ENCODE measurements around the gene ATP13A3.

Gene ATP13A3

DNA sequence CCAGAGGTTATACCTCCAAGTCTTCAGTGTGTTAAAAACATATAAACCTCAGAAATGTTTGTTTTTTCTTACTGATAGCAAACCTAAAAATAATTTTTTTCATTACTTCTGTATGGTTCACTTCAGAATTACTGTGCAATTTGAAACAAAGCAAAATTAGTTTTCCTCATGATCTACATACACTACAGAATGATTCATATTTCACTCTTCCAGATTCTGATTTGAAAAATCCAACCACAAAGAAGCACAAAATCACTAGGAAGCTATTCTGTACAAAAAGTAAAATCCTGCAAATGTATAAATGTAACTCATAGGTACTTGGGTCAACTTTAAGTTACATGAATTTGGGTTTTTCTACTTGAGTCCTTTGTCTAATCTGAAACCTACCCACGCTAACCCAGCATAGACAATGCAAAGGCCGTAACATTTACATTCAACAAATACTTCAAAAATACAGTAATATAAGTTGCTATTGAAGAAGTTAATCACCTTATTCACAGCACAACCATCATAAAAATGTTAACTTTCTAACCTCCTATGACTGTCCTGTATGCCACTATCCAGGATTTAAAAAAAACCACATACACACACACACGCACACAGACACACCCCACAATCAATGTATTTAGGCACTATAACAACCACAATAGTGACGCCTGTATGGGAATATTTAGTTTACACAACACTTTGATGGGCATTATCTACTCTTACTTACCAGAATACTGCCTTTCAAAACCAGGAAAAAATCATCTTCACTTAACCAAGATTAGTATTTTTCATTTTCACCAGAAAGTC, 11.5 kb downstream of the ATP13A3 start:
- no peak for DNase-seq (ENCODE audit: low read depth)

DNA sequence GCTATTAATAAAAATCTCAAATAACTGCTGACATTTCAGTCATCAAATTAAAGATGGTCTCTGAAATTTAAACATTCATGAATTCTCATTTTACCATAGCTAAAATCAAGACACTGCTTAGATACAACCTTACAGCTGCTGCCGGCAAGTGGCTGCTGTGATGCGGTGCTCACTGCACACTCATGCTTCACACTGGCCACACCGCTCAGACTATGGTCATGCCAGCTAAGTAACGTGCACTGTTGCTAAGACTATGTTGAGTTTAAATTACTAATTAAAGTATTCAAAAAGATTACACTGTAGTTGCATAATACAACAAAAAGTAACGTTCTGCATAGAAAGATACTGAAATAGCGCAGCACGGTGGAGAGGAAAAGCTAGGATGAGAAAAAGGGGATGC, 12.1 kb downstream of the ATP13A3 start:
- no peak for DNase-seq (ENCODE audit: low read depth)

DNA sequence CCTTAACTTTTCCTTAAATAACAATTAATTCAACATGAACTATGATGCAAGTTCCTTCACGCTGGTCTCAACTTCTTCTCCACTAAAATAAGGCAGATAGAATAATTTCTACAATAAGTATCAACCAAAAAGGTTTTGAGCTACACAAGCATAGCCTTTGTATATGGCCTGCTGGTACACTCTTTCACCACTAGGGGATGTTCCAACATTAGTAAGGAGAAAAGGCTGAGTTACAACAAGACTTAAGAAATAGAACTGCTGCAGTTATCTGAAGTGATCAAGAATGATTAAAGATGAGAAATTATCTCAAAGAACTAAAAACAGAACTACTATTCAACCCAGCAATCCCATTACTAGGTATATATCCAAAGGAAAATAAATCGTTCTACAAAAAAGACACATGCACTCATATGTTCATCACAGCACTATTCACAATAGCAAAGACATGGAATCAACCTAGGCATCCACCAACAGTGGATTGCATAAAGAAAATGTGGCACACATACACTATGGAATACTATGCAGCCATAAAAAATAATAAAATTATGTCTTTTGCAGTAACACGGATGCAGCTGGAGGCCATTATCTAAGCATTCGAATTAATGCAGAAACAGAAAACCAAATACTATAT, 14.4 kb downstream of the ATP13A3 start:
- no peak for DNase-seq (ENCODE audit: low read depth)

DNA sequence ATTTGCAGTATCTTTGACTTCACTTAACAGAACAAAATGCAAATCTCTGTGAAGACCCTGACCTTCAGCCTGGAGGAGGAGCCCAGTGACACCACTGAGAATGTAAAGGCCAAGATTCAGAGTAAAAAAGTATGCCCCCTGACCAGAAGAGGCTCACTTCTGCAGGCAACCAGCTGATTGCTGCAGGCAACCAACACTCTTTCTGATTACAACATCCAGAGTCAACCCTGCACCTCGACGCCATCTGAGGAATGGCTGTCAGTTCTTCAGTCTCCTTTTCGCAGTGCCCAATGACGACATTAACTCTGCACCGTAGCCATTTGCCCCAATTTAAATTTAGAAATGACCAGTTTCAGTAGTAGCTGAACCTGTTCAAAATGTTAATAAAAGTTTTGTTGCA, 14.9 kb downstream of the ATP13A3 start:
- no peak for DNase-seq (ENCODE audit: low read depth)

DNA sequence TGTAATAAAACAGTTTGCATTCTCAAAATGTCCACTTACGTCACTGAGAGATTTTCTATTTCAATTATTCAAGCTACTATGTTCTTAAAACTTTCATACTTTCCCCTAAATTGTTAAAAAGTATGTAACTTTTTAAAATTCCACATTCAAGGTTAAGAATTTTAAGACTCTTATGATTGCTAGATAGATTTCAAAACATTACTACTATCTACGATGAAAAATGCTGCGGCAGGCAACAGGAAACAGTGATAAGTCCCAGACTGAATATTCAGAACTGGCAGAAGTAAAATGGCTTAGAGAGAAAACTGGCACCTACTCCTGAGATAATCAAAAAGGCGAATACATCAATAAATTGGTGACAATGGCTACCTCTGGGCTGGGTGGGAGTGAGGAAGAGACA, 16.2 kb downstream of the ATP13A3 start:
- DNase-seq (ENCODE audit: low read depth): no peak

DNA sequence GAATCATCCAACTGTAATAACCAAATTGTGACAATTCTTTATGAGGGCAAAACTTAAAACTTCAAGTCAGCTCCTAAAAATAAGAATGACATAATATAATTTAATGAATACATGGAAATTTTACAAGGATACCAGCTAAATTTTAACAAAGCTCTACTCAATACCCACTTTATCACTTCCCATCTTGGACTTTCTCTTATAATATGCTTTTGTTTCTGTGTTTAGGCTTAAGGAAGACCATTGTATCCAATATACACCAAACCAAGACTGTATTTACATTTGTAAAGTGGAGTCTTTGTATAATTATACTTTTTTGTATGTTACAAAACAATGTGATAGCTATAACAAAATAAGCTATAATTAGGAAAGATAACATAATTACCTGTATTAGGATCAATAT, 16.8 kb downstream of the ATP13A3 start:
- no peak for DNase-seq (ENCODE audit: low read depth)

DNA sequence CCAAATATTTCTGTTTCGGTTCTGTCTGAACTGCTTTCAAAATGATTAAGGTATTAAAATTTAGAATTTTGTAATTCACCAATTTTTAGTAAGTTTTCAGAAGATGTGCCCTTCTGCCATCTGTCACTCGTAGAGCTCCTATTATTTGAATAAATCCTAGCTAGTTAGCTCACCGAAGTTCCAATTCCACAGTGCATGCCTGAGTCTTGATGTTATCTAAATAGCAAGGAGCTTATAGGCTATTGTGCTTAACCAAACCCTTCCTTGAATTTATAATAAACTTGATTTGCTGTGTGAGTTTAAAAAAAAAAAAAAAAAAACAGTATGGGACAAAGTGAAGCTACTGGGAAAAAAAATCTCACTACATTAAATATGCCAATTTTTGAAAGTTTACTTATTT, 18.7 kb downstream of the ATP13A3 start:
- DNase-seq (ENCODE audit: low read depth): no peak

DNA sequence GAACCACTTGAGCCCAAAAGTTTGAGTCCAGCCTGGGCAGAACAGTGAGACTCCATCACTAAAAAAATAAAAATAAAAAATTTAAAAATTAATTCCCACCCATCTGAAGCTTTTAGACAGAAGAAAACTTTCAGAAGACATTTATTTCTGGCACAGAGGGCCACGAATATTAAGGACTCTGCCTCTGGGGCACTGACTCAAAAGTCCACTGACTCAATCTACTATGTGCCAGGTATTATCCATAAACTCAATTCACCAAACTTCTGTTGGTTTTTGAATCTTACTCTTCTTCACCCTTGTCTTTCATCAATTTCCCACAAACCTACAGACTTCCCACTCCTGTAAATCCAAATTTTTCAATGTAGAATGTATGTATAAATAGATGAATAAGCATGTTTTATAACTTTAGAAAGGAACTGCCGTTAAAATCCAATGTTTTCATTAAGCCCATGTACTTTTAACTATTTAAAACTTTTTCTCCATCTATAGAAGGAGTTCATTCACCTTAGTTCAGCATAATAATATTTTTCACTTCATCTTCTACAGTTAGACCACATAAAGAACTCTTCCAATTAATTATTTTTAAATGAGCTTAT, 19.9 kb downstream of the ATP13A3 start:
- no peak for DNase-seq (ENCODE audit: low read depth)

DNA sequence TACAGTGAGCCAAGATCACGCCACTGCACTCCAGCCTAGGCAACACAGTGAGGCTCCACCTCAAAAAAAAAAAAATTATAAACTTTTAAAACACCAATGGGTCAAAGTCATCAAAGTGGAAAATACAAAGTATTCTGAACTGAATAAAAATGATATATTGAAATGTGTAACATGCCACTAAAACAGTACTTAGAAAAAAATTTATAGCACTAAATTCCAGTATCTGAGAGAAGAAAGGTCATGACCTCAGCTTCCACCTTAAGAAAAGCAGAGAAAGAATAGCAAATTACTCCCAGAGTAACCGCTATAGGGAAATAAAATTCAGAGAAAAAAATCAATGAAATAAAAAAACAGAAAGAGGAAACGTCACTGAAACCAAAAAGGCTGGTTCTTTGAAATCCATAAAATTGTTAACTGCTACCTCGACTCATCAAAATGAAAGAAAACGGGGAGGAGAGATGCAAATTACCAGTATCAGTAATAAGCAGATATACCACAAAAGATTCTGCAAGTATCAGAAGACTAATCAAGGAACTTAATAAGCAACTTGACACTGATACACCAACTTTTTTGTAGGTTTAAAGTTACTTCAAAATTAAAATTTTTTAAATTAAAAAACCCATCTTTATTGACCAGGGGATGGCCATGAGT, 20.8 kb downstream of the ATP13A3 start:
- no peak for DNase-seq (ENCODE audit: low read depth)

DNA sequence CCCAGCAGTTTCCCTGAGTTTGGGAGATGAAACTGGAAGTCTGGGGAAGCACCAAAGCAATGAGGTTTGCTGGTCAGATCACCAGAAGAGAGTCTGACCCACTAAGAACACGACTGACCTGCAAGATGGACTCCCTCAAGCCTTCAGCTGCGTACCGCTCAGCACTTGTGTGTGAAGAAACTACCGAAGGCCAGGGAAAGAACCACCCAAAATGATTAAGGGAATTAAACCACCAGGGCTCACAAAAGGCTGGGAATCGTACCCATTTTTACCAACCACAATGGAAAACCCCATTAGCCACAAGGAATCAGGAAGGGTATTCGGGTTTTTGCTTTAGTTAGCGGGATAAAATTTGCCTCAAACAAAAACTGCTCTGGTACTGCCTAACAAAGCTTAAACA, 21.6 kb downstream of the ATP13A3 start:
- no peak for DNase-seq (ENCODE audit: low read depth)

DNA sequence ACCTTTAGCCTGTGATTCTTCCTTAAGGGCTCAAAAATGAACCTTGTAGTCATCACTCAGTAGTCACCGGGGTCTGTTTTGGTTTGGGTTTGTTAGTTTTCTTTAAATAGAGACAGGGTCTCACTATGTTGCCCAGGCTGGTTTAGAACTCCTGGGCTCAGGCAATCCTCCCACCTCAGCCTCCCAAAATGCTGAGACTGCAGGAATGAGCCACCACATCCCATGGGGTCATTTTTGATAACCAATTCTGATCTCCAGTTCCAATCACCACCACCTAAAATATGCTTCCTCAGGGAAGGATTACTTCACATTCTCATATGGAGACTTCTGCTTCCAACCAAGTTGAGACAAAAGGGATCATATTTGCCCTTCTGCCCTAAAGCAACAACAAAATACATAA, 22.1 kb downstream of the ATP13A3 start:
- DNase-seq (ENCODE audit: low read depth): no peak

DNA sequence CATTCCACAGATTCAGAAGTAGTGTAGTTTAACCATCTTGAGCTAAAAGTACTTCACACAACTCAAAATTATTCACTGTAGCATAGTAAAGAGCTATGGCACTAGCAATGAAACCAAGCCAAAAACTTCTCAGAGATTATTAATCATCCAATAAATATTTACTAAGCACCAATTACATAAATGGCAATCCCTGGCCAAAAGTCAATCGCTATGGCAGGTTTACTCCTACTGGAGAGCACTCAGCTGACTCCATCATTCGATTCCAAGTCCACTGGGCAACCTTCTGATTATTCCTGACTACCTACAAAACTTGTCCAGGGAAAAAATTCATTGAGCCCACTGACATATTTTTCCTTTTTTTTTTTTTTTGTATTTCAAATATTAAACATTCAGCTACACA, 23.9 kb downstream of the ATP13A3 start:
- no peak for DNase-seq (ENCODE audit: low read depth)

DNA sequence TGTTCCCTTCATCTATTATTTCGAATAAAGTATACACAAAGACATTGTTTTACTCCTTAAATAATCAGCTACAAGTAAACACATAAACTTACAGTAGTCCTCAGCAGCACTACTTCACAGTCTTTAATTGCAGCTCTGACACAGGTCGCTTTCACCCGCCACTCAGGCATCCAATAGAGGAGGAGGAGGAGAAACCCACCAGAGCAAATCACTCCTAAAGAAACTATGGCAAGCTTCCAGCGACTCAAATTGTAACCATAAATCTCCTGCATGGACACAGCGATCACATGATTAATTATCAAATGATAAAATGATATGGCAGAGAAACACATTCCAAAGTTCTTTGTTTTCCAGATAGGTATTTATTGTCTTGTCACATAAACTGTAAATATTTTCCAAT, 26.2 kb downstream of the ATP13A3 start:
- DNase-seq (ENCODE audit: low read depth): no peak

DNA sequence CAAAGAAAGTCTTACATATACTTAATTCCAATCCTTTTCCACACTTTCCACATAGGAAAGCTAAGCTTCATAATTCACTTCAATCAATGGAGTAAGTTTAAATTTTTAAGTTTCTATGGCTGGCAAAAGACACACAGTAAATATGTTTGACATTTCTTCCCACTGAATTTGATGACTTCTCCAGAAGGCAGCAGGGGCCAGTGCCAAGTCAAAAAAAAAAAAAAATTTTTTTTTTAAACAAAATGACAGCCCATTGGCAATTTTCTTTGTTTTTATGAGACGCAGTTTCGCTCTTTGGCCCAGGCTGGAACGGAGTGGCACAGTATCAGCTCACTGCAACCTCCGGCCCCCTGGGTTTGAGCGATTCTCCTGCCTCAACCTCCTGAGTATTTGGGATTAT, 28.7 kb downstream of the ATP13A3 start:
- DNase-seq (ENCODE audit: low read depth): no peak

DNA sequence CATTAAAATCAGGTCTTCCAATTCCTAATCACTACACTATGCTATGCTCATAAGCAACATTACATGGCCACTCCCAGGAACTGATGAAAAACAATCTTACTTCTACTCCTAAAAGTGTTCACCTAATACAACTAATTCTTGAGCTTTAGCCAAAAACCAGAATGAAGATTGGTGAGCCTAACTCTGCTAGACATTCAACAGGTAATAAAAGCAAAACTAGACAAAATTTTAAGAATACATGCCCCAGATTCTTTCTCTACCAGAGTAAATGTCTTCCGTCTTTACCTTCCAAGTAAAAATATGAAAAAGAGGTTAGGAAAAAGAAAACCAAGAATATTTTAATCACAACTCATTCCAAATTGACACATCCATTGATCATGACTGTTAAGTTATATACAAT, 31.3 kb downstream of the ATP13A3 start:
- no peak for DNase-seq (ENCODE audit: low read depth)

DNA sequence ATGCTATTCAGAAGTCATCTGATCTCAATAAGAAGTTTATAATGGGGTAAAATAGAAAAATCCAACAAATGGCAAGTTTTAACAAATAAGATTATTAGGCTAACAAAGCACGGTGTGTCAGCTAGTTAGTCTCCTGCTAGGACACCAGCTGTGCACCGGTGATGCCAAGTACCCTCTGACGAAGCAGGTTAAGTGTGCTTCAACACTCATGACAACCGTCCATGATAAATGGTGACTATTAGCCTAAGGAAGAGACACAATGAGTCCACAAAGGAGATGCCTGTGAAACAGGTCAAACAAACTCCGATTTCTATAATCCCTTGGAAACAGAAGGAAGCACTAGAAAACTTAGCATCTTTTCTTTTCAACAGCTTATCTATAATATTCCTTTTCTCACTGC, 36.5 kb downstream of the ATP13A3 start:
- DNase-seq (ENCODE audit: low read depth): no peak

DNA sequence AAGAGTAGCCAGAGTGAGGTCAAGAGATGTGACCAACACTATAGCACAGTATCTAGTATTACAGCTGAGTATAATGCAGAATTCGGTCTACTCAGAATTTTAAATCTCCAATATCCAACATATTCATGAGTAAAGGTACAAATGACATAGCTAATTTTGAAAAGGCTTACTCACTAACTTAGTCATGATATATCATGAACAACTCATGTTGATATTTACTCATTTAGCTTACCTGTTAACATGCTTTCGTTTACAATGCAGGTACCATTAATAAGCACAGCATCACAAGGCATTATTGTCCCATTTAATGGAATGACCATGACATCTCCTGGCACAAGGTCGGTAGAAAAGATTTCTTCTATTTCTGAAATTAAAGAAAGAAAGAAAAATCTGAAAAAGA, 36.9 kb downstream of the ATP13A3 start:
- DNase-seq (ENCODE audit: low read depth): no peak

DNA sequence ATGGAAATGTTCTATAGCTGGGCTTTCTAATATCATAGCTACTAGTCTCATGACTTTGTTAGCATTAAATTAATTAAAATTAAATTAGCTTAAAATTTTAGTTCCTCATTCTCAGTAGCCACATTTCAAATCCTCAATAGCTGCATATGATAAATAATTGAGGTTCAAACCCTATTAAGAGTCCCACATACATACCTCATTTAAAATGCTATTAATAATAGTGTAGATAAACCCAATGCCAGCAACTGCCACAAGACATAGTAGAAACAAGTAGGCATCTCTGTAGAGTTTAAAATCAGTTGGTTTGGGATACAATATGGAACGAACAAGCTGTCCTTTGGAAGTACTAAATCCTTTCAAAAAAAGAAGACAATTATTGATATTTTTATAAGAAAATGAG, 39.1 kb downstream of the ATP13A3 start:
- DNase-seq (ENCODE audit: low read depth): no peak

DNA sequence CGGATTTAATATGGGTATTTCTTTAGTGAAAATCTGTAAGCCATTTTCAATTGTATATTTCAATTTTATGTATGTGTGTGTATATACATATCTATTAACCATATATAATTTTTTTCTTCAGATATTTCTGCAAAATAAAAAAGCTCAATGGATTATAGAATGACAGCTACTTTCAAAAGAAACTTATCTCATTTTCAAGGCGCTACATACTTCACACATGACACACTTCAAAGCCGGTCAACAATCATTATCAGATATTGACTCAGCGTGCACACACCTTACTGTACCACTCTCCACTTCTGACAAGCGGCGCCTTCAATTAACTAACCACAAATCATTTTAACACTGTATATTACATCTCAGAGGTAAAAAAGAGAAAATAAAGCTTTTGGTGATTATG, 39.6 kb downstream of the ATP13A3 start:
- DNase-seq (ENCODE audit: low read depth): no peak

DNA sequence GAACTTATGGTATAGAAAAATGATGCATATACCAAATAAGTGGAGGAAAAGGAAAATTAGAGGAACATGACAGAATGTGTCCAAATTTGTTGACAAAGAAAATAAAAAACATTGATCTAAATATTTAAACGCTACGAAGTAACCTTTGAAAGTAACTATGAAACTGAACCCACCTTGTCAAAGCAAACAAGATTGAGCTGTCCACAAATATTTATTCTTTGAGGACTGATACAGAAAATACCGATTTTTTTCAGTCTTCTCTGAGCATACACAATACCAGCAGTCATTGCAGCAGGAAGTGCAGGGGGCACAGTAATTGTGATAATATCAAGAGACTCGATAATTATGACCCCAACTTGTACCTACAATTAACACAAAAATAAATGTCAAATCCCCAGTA, 40.0 kb downstream of the ATP13A3 start:
- DNase-seq (ENCODE audit: low read depth): no peak

DNA sequence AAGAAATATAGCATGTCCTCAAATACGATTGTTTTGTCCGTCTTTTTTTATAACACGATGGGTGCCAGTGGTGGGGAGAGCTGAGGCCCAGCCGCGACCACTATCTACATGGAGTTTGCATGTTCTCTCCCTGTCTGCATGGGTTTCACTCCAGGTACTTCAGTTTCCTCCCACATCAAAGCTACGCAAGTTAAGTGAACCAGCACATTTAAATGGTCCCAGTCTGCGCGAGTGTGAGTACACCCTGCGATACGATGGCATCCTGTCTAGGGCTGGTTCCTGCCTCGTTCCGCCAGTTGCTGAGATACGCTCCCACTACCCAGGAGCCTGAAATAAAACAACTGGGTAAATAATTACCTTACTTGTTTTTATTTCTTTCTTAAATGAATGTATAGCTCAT, 40.6 kb downstream of the ATP13A3 start:
- DNase-seq (ENCODE audit: low read depth): no peak

DNA sequence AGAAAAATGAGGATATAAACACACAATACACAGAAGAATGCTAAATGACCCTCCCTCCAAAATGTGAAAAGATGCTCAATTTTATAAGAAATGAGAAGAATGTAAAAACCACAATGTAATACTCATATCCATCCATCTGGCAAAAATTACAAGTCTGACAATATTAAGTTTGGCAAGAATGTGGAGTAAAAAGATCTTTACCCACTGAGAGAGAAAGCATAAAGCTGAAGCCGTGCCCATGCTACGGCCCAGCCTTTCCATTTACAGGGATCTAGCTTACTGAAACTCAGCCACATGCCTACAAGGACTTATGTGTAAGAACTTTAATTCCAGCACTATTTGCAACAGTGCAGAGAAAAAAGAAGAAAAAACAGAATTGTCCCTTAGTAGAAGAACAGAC, 42.9 kb downstream of the ATP13A3 start:
- no peak for DNase-seq (ENCODE audit: low read depth)

DNA sequence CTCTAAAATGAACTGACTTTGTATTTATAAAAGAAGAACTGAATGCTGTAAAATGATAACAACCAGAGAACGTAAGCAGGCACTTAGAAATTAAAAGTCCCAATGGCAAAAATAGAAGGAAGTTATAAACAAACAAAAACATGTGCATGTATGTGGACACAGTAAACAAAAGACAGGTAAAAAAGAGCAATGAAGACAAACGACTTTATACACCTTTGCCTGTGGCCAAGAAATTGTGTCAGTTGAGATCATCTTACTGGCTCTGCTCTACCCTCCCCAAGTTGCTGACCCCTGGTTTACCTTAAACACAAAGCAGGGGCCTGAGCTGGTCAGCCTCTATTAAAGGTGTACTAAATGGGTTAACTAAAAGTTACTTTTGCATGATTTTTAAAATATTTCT, 46.0 kb downstream of the ATP13A3 start:
- DNase-seq (ENCODE audit: low read depth): no peak
